H1 (cell line): Measurements from ENCODE around the gene PRSS36. TPM values are rescaled to one million over a fixed set of nuclear protein-coding genes. Genes with fewer than 3 reads are reported as not detected.

Experiments
- CTCF ChIA-PET: fragments of 300-600 bp; sonication (Branson Sonifier 250); formaldehyde crosslinking; loops from one replicate; lab custom pipeline; 2021; ENCODE audit not compliant: partially characterized antibody; lab: Charles Lee
- POLR2A ChIA-PET: fragments of 300-600 bp; sonication (Branson Sonifier 250); formaldehyde crosslinking; loops from one replicate; lab custom pipeline; 2021; ENCODE audit warnings: inconsistent platforms; ENCODE audit not compliant: partially characterized antibody; lab: Charles Lee
- DNase-seq, 2 experiments: peaks; one replicate each; pipeline versions ENCODE4 v3.0.0 to v3.0.0-alpha.2; 2010 to 2022; ENCODE audit warnings: low spot score in 2 of 2, low read depth in 1 of 2, mixed read lengths in 1 of 2
- FAIRE-seq: peaks from 2 replicates; lab custom pipeline; 2011; peaks lifted over from hg19 to GRCh38; lab: Jason Lieb, UNC
- H2AFZ ChIP-seq: 2 replicates; pipeline ENCODE4 v1.8.1; 2012; ENCODE audit warnings: low read length, inconsistent platforms
- H2AK5ac ChIP-seq: 2 replicates; pipeline ENCODE4 v1.6.1; 2013; ENCODE audit warnings: low read depth, low read length
- H2BK120ac ChIP-seq: replicated peaks from 2 replicates; pipeline ENCODE3; 2013; ENCODE audit warnings: low read depth, low read length, inconsistent platforms
- H2BK12ac ChIP-seq: 2 replicates; pipeline ENCODE4 v1.6.1; 2013; ENCODE audit warnings: low read depth, low read length
- H2BK15ac ChIP-seq: 2 replicates; pipeline ENCODE4 v1.6.1; 2013; ENCODE audit warnings: low read length
- H2BK20ac ChIP-seq: 2 replicates; pipeline ENCODE4 v1.6.1; 2013; ENCODE audit warnings: low read length
- H2BK5ac ChIP-seq: 2 replicates; pipeline ENCODE4 v1.6.1; 2013; ENCODE audit warnings: low read depth, low read length
- H3K14ac ChIP-seq: 2 replicates; pipeline ENCODE4 v1.6.1; 2013; ENCODE audit warnings: inconsistent platforms; ENCODE audit not compliant: insufficient read length
- H3K18ac ChIP-seq: 2 replicates; pipeline ENCODE4 v1.6.1; 2013; ENCODE audit warnings: low read length; ENCODE audit errors: extremely low read depth
- H3K23ac ChIP-seq: 2 replicates; pipeline ENCODE4 v1.6.1; 2013; ENCODE audit warnings: inconsistent platforms; ENCODE audit not compliant: insufficient read length
- H3K23me2 ChIP-seq: 2 replicates; pipeline ENCODE4 v1.6.1; 2013; ENCODE audit warnings: low read depth, low read length
- H3K27ac ChIP-seq: 2 replicates; pipeline ENCODE4 v1.6.1; 2011; ENCODE audit warnings: low read depth, low read length, inconsistent platforms
- H3K27me3 ChIP-seq, 4 experiments: replicated peaks in 1 of 4; 1 replicate in 1 of 4; 2 replicates in 3 of 4; pipeline versions ENCODE4 v1.6.1 to v1.8.1; 2011 to 2013; ENCODE audit warnings: low read length in 3 of 4, mild to moderate bottlenecking in 3 of 4, inconsistent platforms in 2 of 4, mixed read lengths in 2 of 4, moderate library complexity in 1 of 4; ENCODE audit not compliant: control insufficient read depth in 3 of 4, insufficient read depth in 3 of 4; ENCODE audit errors: extremely low read depth in 1 of 4
- H3K36me3 ChIP-seq, 4 experiments: 2 replicates each; pipeline versions ENCODE4 v1.6.1 to v1.8.1; 2011 to 2013; ENCODE audit warnings: mild to moderate bottlenecking in 4 of 4, low read length in 3 of 4, moderate library complexity in 2 of 4, control low read depth in 1 of 4, inconsistent platforms in 1 of 4; ENCODE audit not compliant: insufficient read depth in 4 of 4, control insufficient read depth in 2 of 4
- H3K4ac ChIP-seq: replicated peaks from 2 replicates; pipeline ENCODE3; 2013; ENCODE audit warnings: low read length, low read depth, mixed read lengths, inconsistent platforms; ENCODE audit not compliant: insufficient read length
- H3K4me1 ChIP-seq, 4 experiments: replicated peaks in 1 of 4; 1 replicate in 1 of 4; 2 replicates in 3 of 4; pipeline versions ENCODE4 v1.6.1 to v1.8.1; 2011 to 2013; ENCODE audit warnings: low read length in 3 of 4, inconsistent platforms in 2 of 4, mixed read lengths in 1 of 4; ENCODE audit not compliant: insufficient read depth in 4 of 4, control insufficient read depth in 3 of 4
- H3K4me2 ChIP-seq, 2 experiments: 2 replicates each; pipeline versions ENCODE4 v1.6.1 to v1.8.1; 2011 to 2013; ENCODE audit warnings: low read depth in 2 of 2, low read length in 2 of 2, control low read depth in 1 of 2, inconsistent platforms in 1 of 2, mild to moderate bottlenecking in 1 of 2; ENCODE audit not compliant: insufficient read depth in 1 of 2
- H3K4me3 ChIP-seq, 4 experiments: fragments of 200-600, 300-600 bp in 1 of 4; sonication (generic), shearing (Covaris generic), sonication (Bioruptor Twin) in 1 of 4; 2 replicates each; pipeline versions ENCODE4 v1.5.1 to v1.8.1; 2011 to 2016; ENCODE audit warnings: low read length in 4 of 4, low read depth in 3 of 4, control low read depth in 2 of 4, inconsistent platforms in 2 of 4, mild to moderate bottlenecking in 2 of 4, mixed read lengths in 1 of 4, moderate library complexity in 1 of 4; ENCODE audit not compliant: insufficient read depth in 2 of 4; ENCODE audit errors: extremely low read depth in 1 of 4
- H3K56ac ChIP-seq: replicated peaks from 2 replicates; pipeline ENCODE3; 2013; ENCODE audit warnings: low read depth, mild to moderate bottlenecking, mixed read lengths, low read length, inconsistent platforms; ENCODE audit not compliant: insufficient read length
- H3K79me1 ChIP-seq: 2 replicates; pipeline ENCODE4 v1.6.1; 2013; ENCODE audit warnings: low read depth, low read length, control low read depth
- H3K79me2 ChIP-seq, 2 experiments: 2 replicates each; pipeline versions ENCODE4 v1.6.1 to v1.8.1; 2012 to 2013; ENCODE audit warnings: low read length in 2 of 2, mild to moderate bottlenecking in 2 of 2, inconsistent platforms in 1 of 2; ENCODE audit not compliant: insufficient read depth in 2 of 2, control insufficient read depth in 1 of 2
- H3K9ac ChIP-seq, 4 experiments: replicated peaks in 1 of 4; 1 replicate in 1 of 4; 2 replicates in 3 of 4; pipeline versions ENCODE4 v1.6.1 to v1.8.1; 2011 to 2013; ENCODE audit warnings: low read depth in 3 of 4, low read length in 3 of 4, control low read depth in 2 of 4, mild to moderate bottlenecking in 2 of 4, moderate library complexity in 2 of 4, inconsistent platforms in 1 of 4; ENCODE audit errors: extremely low read depth in 1 of 4
- H3K9me3 ChIP-seq, 2 experiments: 2 replicates each; pipeline versions ENCODE4 v1.6.1 to v1.8.1; 2012 to 2013; ENCODE audit warnings: mild to moderate bottlenecking in 2 of 2, moderate library complexity in 2 of 2, control low read depth in 1 of 2, inconsistent platforms in 1 of 2, low read depth in 1 of 2, low read length in 1 of 2, mixed read lengths in 1 of 2; ENCODE audit not compliant: insufficient read depth in 2 of 2
- H4K20me1 ChIP-seq, 2 experiments: replicated peaks in 1 of 2; 2 replicates each; pipeline versions ENCODE3 to v1.8.1; 2011 to 2013; ENCODE audit warnings: inconsistent platforms in 2 of 2, low read length in 2 of 2, mild to moderate bottlenecking in 1 of 2; ENCODE audit not compliant: insufficient read depth in 2 of 2, control insufficient read depth in 1 of 2
- H4K5ac ChIP-seq: 2 replicates; pipeline ENCODE4 v1.6.1; 2013; ENCODE audit warnings: low read length, low read depth, mixed read lengths, inconsistent platforms; ENCODE audit not compliant: insufficient read length
- H4K8ac ChIP-seq: 2 replicates; pipeline ENCODE4 v1.8.0; 2013; ENCODE audit warnings: mild to moderate bottlenecking, moderate library complexity, low read length, inconsistent platforms; ENCODE audit not compliant: insufficient read depth; ENCODE audit errors: extremely low read depth
- H4K91ac ChIP-seq: replicated peaks from 2 replicates; pipeline ENCODE3; 2013; ENCODE audit warnings: low read length, mixed read lengths, inconsistent platforms; ENCODE audit not compliant: insufficient read length
- ASH2L ChIP-seq: fragments of 200-600, 300-600 bp; sonication (generic); IDR thresholded peaks from one replicate; pipeline ENCODE4 v1.7.1; 2017; ENCODE audit warnings: low read length
- ATF2 ChIP-seq: IDR thresholded peaks from 2 replicates; pipeline ENCODE4 v1.6.1; 2012; ENCODE audit warnings: low read length, inconsistent platforms
- BCL11A ChIP-seq, 2 experiments: IDR thresholded peaks; one replicate each; pipeline ENCODE4 v1.6.1; 2011; ENCODE audit warnings: low read depth in 2 of 2, low read length in 2 of 2, mild to moderate bottlenecking in 2 of 2
- CBX5 ChIP-seq: fragments of 300-800, 300-1000 bp; sonication (generic); IDR thresholded peaks from 2 replicates; pipeline ENCODE4 v1.7.1; 2016; ENCODE audit warnings: antibody characterized with exemption, low read length, low read depth
- EP300 ChIP-seq, 2 experiments: IDR thresholded peaks; 1 replicate in 1 of 2; 2 replicates in 1 of 2; pipeline ENCODE4 v1.6.1; 2011 to 2012; ENCODE audit warnings: low read depth in 2 of 2, low read length in 2 of 2, mild to moderate bottlenecking in 2 of 2, borderline replicate concordance in 1 of 2, inconsistent platforms in 1 of 2, moderate library complexity in 1 of 2
- KDM4A ChIP-seq: IDR thresholded peaks from one replicate; pipeline ENCODE4 v1.7.1; 2012; ENCODE audit warnings: low read depth, mild to moderate bottlenecking, moderate library complexity, low read length, inconsistent platforms; ENCODE audit not compliant: severe bottlenecking
- KDM5A ChIP-seq: fragments of 200-600 bp; IDR thresholded peaks from 2 replicates; pipeline ENCODE4 v1.7.1; 2012; ENCODE audit warnings: mild to moderate bottlenecking, low read length, inconsistent platforms, mixed read lengths
- POU5F1 ChIP-seq: IDR thresholded peaks from 2 replicates; pipeline ENCODE4 v1.6.1; 2011; ENCODE audit warnings: low read depth, mild to moderate bottlenecking, low read length, moderate library complexity
- SP2 ChIP-seq: IDR thresholded peaks from 2 replicates; pipeline ENCODE4 v1.6.1; 2012; ENCODE audit warnings: mild to moderate bottlenecking, low read length, inconsistent platforms
- TCF12 ChIP-seq: IDR thresholded peaks from 2 replicates; pipeline ENCODE4 v1.6.1; 2011; ENCODE audit warnings: low read depth, mild to moderate bottlenecking, low read length
- YY1 ChIP-seq: IDR thresholded peaks from 2 replicates; pipeline ENCODE4 v1.6.1; 2011; ENCODE audit warnings: low read depth, mild to moderate bottlenecking, low read length
- WGBS, 2 experiments: shearing (Covaris generic) in 1 of 2; methylation state at CpG; one replicate each; pipeline versions ENCODE4 v1.1.6 to v1.1.7; 2013 to 2015; ENCODE audit warnings: low lambda C conversion rate in 2 of 2, mixed read lengths in 2 of 2, inconsistent platforms in 1 of 2, low coverage in 1 of 2, missing lambda C conversion rate in 1 of 2; ENCODE audit not compliant: insufficient replicate concordance in 2 of 2, insufficient coverage in 1 of 2, insufficient read length in 1 of 2; ENCODE audit errors: extremely low coverage in 1 of 2, missing lambda C conversion rate in 1 of 2; 5-methylcytosine and 5-hydroxymethylcytosine counted together
- polyA plus RNA-seq, 7 experiments: library from polyadenylated mRNA; depleted of rRNA in 3 of 7; stranded (reverse) in 5 of 7; unstranded in 2 of 7; fragments of >200 nt in 5 of 7; fragments of 200-250 nt in 2 of 7; gene quantifications; 1 replicate in 5 of 7; 2 replicates in 1 of 7; 4 replicates in 1 of 7; pipeline versions ENCODE4 v1.2.1 to v1.2.3, GENCODE V29; 2011 to 2013; ENCODE audit warnings: missing spikeins in 2 of 7, mixed read lengths in 2 of 7
- total RNA-seq: library from RNA; stranded (reverse); fragmentation: NEBNext Ultra II Directional; extraction: Animal tissue kit (Norgen Biotek cat#: 25700); gene quantifications from 2 replicates; pipeline ENCODE4 v1.2.1, GENCODE V29; 2021
- TF ChIP-seq, protein P1 (sequence below): IDR thresholded peaks from 2 replicates; pipeline ENCODE4 v1.6.1; 2011; ENCODE audit warnings: low read depth, mild to moderate bottlenecking, low read length; ENCODE audit not compliant: insufficient read depth

Gene PRSS36
- total and polyA plus RNA-seq, 2 of the 8 experiments (the other 6 are each of a cell fraction or from before 2014, with no cell fraction given), result 1.3 to 1.9 TPM

DNA sequence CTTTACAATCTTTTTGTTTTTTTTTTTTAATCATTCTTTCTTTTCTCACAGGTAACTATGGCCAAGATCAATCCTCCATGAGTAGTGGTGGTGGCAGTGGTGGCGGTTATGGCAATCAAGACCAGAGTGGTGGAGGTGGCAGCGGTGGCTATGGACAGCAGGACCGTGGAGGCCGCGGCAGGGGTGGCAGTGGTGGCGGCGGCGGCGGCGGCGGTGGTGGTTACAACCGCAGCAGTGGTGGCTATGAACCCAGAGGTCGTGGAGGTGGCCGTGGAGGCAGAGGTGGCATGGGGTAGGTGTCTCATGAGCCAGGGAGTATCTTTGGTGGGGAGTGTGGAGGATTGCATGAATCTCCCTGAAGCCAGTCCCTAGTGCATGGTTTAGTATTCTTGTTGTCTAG, 35.0 kb upstream of the PRSS36 start:
- 94% methylated on average over 14 of the region's 14 CpGs; no CpG with 5 or more reads in 1 of the 2 experiments for WGBS, 2 experiments
- TF ChIP-seq TCF12, result no peak
- no peak for TF ChIP-seq CBX5
- TF ChIP-seq ATF2, result no peak
- TF ChIP-seq EP300 (IDR thresholded peaks at IDR 0.05; ENCODE audit: borderline replicate concordance in 1 of 2, low read depth in 2 of 2, low read length in 2 of 2), result no peak
- TF ChIP-seq YY1, result no peak
- TF ChIP-seq KDM5A, result no peak
- no peak for TF ChIP-seq POU5F1
- no peak for TF ChIP-seq BCL11A (IDR thresholded peaks at IDR 0.05; ENCODE audit: low read depth in 2 of 2, low read length in 2 of 2)
- TF ChIP-seq KDM4A, result no peak
- TF ChIP-seq, protein P1, sequence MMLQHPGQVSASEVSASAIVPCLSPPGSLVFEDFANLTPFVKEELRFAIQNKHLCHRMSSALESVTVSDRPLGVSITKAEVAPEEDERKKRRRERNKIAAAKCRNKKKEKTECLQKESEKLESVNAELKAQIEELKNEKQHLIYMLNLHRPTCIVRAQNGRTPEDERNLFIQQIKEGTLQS, result no peak
- TF ChIP-seq ASH2L, result no peak
- no peak for TF ChIP-seq SP2

More for the DNA sequence above, 35.0 kb upstream of the PRSS36 start:
- Histone ChIP-seq H3K4me2 (no peak overlapping the region), H2BK120ac (no peak overlapping the region), H3K4ac (no peak overlapping the region), H3K18ac (no peak overlapping the region), H4K20me1 (peaks cover 46 to 60% of the 10 kb centered on the region in 2 experiments), H4K91ac (no peak overlapping the region), H3K27ac (no peak overlapping the region), H2BK5ac (no peak overlapping the region), H3K23ac (no peak overlapping the region), H3K14ac (no peak overlapping the region), H3K79me2 (peaks cover 40 to 98% of the 10 kb centered on the region in 2 experiments), H3K4me3 (no peak overlapping the region), H2AK5ac (no peak overlapping the region), H4K5ac (no peak overlapping the region), H3K9ac (no peak overlapping the region), H3K79me1 (peaks cover 11% of the 10 kb centered on the region), H2BK15ac (no peak overlapping the region), H3K9me3 (no peaks in the 10 kb centered on the region), H3K23me2 (peaks cover 9% of the 10 kb centered on the region; the same call in 1 of the 2 replicates), H4K8ac (peak overlapping the region; percentile 58; the same call in 1 of the 2 replicates), H2BK20ac (no peak overlapping the region), H3K56ac (no peak overlapping the region), H3K27me3 (no peaks in the 10 kb centered on the region), H2AFZ (no peak overlapping the region), H3K36me3 (peaks cover 61 to 83% (median 75%) of the 10 kb centered on the region in 4 experiments), H2BK12ac (no peak overlapping the region), H3K4me1 (peaks cover 0 to 5% (median 1%) of the 10 kb centered on the region in 4 experiments; a peak in 5 of 7 replicates)
- FAIRE-seq (no peak), DNase-seq (no peak)
- CTCF ChIA-PET, result interaction anchor here (0.6 kb wide), 1 partner anchor 45 kb away, joined by 3 read pairs; no protein-coding TSS in a partner anchor
- POLR2A ChIA-PET, result interaction anchor here (0.6 to 6.9 kb wide), 13 partner anchors 8 to 716 kb away, joined by 3 to 407 read pairs (median 5); partner anchors contain the start of genes FUS, PRSS8, PYCARD and TRIM72
